ENCODE results near the gene GRHPR.

DNA sequence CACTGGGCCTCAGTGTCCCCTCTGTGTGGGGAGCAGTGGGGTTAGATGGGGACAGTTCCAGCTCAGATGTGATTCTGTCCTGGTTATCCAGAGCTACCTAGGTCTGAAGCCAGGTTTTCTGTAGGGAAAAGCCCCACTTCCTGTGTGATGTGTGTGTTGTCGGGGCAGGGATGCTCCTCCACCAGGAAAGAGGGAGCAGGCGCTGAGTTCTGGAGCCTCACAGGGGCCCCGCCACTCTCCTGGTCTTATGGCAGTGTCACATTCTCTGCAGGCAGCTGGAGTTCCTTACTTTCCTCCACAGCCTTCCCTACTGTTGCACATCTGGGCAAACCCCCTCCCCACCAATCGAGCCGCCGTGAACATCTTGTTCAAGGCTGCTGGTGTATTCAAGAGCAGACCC is 39.1 kb upstream of the GRHPR start:
- TF ChIP-seq, protein P1, sequence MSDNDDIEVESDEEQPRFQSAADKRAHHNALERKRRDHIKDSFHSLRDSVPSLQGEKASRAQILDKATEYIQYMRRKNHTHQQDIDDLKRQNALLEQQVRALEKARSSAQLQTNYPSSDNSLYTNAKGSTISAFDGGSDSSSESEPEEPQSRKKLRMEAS (IDR thresholded peaks at IDR 0.05; ENCODE audit: low read depth, low read length): no peak
- TF ChIP-seq, protein P2, sequence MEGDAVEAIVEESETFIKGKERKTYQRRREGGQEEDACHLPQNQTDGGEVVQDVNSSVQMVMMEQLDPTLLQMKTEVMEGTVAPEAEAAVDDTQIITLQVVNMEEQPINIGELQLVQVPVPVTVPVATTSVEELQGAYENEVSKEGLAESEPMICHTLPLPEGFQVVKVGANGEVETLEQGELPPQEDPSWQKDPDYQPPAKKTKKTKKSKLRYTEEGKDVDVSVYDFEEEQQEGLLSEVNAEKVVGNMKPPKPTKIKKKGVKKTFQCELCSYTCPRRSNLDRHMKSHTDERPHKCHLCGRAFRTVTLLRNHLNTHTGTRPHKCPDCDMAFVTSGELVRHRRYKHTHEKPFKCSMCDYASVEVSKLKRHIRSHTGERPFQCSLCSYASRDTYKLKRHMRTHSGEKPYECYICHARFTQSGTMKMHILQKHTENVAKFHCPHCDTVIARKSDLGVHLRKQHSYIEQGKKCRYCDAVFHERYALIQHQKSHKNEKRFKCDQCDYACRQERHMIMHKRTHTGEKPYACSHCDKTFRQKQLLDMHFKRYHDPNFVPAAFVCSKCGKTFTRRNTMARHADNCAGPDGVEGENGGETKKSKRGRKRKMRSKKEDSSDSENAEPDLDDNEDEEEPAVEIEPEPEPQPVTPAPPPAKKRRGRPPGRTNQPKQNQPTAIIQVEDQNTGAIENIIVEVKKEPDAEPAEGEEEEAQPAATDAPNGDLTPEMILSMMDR (IDR thresholded peaks at IDR 0.05; ENCODE audit: low read depth, low read length): no peak
- TF ChIP-seq POLR2A (IDR thresholded peaks at IDR 0.05; ENCODE audit: extremely low read depth, insufficient read length): no peak
- TF ChIP-seq MYC (IDR thresholded peaks at IDR 0.05; ENCODE audit: low read depth, low read length): no peak
